ENCODE measurements around the gene PRDX5. TPM values are rescaled to one million over a fixed set of nuclear protein-coding genes. Genes with fewer than 3 reads are reported as not detected.

Gene PRDX5
- total and polyA plus RNA-seq, 9 of the 15 experiments (the other 6 are each of a cell fraction or from before 2014, with no cell fraction given): 40.8 to 327 (median 204) TPM

DNA sequence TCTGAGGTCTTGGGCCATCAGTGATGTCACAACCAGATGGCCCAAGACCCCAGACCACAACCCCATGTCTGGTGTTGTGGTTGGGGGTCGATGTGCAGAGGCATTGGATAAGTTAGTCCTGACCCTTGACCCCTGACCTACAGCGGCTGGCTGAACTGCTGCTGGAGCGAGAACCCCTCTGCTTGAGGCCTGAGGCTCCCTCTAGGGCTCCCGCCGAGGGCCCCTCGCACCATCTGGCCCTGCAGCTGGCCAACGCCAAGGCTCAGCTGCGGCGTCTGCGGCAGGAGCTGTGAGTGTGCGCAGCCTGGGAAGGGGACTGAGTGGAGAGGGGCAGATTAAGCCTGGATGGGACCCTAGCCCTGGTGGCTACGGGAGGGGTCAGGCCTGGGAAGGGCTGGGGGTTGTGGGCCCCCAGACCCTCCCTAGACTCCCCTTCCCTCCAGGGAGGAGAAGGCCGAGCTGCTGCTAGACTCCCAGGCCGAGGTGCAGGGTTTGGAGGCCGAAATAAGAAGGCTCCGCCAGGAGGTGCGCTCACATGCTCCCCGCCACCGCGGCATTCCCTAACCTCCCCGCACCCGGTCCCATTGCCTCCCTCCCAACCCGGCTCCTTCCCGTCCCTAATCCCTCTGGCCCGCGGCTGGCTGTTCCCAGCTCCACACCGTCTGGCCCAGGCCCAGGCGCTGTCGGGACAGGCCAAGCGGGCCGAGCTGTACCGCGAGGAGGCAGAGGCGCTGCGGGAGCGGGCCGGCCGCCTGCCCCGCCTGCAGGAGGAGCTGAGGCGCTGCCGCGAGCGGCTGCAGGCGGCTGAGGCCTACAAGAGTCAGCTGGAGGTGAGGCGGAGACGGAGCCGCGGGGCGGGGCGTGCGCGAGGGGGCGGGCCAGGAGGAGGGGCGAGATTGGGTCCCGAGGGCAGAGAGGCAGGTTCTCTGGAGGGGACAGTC, 24.2 kb downstream of the PRDX5 start (continued):
- TF ChIP-seq MGA (IDR thresholded peaks at IDR 0.05): peak; percentile 86; the same call in 1 of the 2 replicates
- peak; percentile 30; the same call in 1 of the 2 replicates for TF ChIP-seq ZNF384 (IDR thresholded peaks at IDR 0.05; ENCODE audit: low read depth, low read length)
- TF ChIP-seq ZBTB17 (CRISPR knock-in tag; IDR thresholded peaks at IDR 0.05): no peak; the same call in 1 of the 2 replicates
- no peak for TF ChIP-seq ZNF77 (CRISPR knock-in tag; IDR thresholded peaks at IDR 0.05)
- no peak for TF ChIP-seq THRB (CRISPR knock-in tag; conservative IDR thresholded peaks at IDR 0.05)
- TF ChIP-seq PCBP1 (IDR thresholded peaks at IDR 0.05; ENCODE audit: low read depth, low read length, poor library complexity, severe bottlenecking): peak; percentile 69
- TF ChIP-seq SP1 (CRISPR knock-in tag; IDR thresholded peaks at IDR 0.05): peak; percentile 74; the same call in 1 of the 2 replicates
- no peak for TF ChIP-seq PRPF4 (IDR thresholded peaks at IDR 0.05; ENCODE audit: insufficient read depth, low read depth, low read length, poor library complexity, severe bottlenecking)
- no peak for TF ChIP-seq PHTF2 (CRISPR knock-in tag; IDR thresholded peaks at IDR 0.05)
- no peak for TF ChIP-seq ZNF444 (CRISPR knock-in tag; IDR thresholded peaks at IDR 0.05)
- TF ChIP-seq CCAR2 (IDR thresholded peaks at IDR 0.05; ENCODE audit: low read depth, low read length): no peak
- TF ChIP-seq DACH1 (IDR thresholded peaks at IDR 0.05; ENCODE audit: partially characterized antibody): peak; percentile 94
- peak; percentile 59; the same call in 1 of the 2 replicates for TF ChIP-seq ZNF511 (CRISPR knock-in tag; IDR thresholded peaks at IDR 0.05)
